Esophagus muscularis mucosa (tissue), 4 donors: ENCODE results near the gene KATNAL1.
A peak's percentile ranks its signal among the peaks of the same experiment; 100 is the strongest.

Source experiments
- CTCF ChIP-seq, 3 experiments: fragments of 200-600 bp in 2 of 3; fragments of 450-650 bp in 1 of 3; sonication (generic) in 2 of 3; IDR thresholded peaks; one replicate each; pipeline ENCODE4 v1.5.1; 2017 to 2019; ENCODE audit warnings: antibody characterized with exemption in 3 of 3, mild to moderate bottlenecking in 2 of 3, moderate library complexity in 1 of 3
- EP300 ChIP-seq: sonication (generic); formaldehyde crosslinking; IDR thresholded peaks from one replicate; pipeline ENCODE4 v1.6.1; 2017; ENCODE audit warnings: antibody characterized with exemption
- POLR2A ChIP-seq: fragments of 450-650 bp; IDR thresholded peaks from one replicate; pipeline ENCODE4 v1.6.1; 2017; ENCODE audit warnings: antibody characterized with exemption, moderate library complexity, mild to moderate bottlenecking, low read depth
- POLR2AphosphoS5 ChIP-seq, 2 donors: sonication (generic); formaldehyde crosslinking; IDR thresholded peaks; one replicate each; pipeline ENCODE4 v1.6.1; 2017; ENCODE audit warnings: antibody characterized with exemption in 2 of 2

DNA sequence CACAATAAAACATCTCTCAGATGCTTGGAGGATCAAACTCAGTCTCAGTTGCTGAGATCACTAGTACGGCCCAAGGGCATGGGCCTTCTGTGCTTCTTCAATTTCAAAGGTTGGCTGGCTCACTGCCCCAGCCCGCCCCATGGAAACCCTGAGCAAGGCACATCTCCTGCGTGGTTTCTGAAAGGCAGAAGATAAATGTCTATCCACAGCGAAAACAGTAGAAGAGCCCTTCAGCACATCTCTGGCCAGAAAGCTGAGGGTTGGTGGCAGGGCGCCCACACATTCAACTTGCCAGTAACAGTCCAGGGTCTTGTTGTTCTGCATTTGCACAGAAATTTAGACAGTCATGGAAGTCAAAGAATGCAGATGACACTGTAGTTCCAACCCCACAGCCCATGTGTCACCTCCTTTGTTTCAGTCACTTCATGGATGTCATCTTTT lies 24.0 kb upstream of the KATNAL1 start:
- TF ChIP-seq CTCF (IDR thresholded peaks at IDR 0.05): no peak
- TF ChIP-seq EP300: no peak
- peak in 1 of 2 donors; percentile 40 for TF ChIP-seq POLR2AphosphoS5 (IDR thresholded peaks at IDR 0.05)
- no peak for TF ChIP-seq POLR2A
